Stimulated activated CD8-positive, alpha-beta memory T cell treated with anti-CD3 and anti-CD28 coated beads, Interleukin-15, amount 100 ng/mL, for 48 hours (primary cell): ENCODE results near the gene RNF220.

Experiments
- DNase-seq, 2 donors: peaks; one replicate each; pipeline ENCODE4 v3.0.0-alpha.2; 2020; ENCODE audit warnings: low read depth in 2 of 2

RNF220 gene

DNA sequence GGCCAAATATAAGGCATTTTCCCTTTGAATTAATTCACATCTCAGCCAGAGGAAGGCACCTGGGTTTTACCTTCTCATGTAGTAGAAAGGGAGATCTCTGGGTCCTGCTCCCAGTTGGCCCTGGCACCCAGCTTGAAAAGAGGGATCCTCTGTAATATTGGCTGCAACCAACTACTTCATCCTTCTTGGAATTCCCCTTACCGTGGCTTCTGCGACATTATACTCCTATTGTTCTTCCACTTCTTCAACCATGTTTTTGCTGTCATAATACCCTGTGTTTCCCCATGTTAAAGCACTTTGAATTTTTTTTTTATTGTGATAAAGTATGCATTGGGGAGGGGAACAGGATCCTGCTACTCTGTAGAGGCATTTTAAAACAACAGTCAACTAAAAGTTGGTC lies 26.8 kb downstream of the RNF220 start:
- no peak for DNase-seq

DNA sequence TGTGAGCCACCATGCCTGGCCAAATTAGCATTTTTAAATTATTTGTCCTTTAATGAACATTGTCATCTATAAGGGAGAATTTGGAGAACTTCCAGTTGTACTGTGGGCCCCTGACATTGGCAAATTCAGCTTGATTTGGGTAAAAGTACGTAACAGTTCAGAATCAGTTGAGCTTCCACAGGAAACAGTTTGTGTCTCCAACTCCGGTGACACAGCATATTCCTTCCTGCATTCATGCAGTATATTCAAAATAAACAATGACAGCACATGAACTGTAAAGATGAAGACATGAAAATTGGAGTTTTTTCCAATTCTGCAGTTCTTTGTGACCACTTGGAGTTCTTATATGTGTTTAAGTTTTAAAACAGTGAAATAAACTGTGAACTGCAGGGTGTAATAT lies 28.2 kb downstream of the RNF220 start:
- DNase-seq, result no peak

DNA sequence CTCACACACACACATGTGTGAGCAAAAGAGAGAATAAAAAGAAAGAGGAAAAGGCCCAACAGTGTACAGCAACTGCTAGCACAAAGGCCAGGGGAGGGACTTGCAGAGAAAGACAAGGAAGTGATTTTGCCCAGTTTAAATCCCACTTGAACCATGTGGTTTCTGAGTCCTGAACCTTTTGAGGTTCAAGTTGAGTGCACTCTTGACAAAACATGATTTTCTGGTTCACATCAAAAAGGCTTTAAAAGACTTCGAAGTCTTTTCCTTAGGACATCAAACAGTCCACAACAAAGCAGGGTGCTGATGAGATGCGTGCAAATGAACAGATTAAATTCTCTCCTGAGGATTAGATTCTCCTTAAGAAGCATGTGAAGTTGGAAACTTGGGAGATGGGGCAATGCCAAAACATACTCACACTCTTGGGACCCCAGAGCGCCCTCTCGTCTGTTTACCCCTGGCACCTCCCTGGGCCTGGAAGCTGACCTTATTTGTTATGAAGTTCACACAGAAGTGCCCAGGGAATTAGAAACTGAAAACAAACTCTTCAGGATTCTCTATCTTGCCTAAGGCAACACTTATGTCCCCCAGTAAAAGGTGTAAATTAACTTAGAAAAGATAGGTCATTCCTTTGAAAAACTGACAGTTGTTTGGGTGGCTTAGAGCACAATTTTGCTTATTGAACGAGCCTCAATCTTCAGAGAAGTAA lies 31.5 kb downstream of the RNF220 start:
- no peak for DNase-seq

DNA sequence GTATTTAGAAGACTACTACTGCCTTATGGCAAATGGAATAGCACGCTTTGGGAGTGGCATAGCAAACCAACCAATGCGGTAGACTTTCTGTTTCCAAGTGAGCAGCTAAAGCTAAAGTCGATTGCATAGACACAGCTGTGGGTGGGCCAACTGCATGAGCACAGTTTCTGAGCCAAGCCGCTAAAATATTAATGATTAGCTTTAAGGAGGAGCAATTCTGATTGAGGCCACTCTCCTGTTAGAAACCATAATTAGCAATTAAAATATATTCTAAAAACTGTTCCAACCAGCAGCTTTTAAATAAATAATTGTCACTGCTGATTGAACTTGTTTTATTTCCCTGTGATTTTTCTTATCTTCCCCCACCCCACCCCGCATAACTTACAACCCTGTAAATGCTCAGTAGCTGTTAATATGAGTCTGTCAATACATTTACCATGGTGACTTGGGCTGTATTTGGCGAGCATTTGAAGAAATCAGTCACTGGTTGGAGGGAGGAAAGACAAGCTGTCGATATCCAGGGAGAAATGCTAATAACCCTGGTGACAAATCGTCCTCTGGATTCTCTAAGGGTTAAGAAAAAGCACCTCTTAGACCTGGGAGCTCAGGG lies 32.2 kb downstream of the RNF220 start:
- no peak for DNase-seq

DNA sequence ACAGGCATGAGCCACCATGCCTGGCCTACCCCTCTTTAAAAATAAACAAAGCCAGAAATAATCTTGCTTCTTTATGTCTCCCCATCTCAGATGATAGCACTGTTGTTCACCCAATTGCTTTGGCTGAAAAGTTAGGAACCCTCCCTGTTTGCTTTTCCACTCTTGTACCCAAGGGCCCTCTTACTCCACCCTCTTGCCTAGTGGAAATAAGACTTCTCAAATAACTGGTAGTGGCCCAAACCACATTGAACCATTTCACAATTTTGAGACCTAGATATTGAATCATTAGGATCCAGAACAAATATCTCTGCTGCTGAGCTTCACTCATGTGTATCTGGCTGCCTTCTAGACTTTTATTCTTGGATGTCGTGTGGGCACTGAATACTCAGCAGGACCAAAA lies 37.7 kb downstream of the RNF220 start:
- DNase-seq, result no peak

DNA sequence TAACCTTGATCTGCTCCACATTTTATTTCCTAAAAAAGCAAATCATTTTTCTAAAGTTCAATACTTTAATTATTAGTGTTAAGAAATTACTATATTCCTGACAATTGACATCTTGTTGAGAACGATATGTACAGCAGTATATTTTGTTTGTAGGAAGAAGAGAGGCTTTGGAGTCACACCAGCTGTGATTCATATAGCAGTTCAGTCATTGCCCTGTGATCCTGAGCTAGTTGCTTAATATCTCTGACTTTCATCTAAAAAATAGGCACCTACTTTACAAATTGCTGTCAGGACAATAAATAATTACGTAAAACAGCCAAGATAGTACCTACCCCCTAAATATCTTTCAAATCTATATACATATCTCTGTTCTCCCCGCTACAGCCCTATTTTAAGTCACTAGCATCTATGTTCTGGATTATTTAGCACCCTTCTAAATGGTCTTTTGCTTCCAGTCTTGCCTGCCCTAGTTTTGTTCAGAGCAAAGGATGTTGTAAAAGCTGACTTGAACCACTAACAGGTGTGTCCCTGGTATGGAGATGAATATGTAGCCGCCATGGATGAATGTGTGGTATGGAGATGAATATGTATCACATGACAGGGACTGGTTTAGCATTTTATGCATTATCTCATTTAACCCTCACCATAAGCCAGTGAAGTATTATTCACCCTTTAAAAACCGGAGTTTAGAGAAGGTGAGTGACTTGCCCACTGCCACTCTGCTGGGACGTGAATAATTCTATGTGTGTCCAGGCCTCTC lies 42.2 kb downstream of the RNF220 start:
- DNase-seq, result no peak

DNA sequence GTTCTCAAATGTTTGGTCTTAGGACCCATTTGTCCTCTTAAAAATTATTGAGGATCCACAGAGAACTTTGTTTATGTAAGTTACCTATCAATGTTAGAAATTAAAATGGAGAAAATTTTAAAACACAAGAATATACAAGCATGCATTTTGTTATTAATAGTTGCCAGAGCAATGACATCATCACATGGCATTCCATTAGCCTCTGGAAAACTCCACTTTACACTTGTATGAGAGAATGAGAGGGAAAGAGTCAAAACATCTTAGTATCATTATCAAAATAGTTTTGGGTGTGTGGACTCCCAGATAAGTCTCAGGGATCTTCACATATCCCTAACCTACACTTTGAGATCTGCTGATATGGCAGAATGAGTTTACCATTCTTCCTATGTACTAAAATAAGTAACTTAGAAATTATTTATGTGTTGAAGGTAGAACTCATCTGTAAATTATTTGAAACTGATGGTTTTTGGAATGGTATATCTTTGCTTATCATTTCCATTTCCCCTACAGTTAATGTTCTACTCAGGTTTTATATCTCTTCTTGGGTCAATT lies 48.8 kb downstream of the RNF220 start:
- DNase-seq, result no peak

DNA sequence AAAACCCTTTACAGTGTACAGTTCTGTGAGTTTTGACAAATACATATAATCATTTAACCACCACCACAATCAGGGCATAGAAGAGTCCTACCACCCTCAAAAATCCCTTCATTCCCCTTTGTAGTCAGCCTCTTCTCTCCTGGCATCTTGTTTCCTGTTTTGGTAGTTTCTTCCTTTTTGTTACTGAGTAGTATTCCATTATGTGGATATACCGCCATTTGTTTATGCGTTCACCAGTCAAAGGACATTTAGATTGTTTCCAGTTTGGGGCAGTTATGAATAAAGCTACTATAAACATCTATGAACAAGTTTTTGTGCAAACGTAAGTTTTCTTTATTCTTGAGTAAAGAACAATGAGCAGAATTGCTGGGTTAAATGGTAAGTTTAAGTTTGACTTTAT lies 49.6 kb downstream of the RNF220 start:
- no peak for DNase-seq

DNA sequence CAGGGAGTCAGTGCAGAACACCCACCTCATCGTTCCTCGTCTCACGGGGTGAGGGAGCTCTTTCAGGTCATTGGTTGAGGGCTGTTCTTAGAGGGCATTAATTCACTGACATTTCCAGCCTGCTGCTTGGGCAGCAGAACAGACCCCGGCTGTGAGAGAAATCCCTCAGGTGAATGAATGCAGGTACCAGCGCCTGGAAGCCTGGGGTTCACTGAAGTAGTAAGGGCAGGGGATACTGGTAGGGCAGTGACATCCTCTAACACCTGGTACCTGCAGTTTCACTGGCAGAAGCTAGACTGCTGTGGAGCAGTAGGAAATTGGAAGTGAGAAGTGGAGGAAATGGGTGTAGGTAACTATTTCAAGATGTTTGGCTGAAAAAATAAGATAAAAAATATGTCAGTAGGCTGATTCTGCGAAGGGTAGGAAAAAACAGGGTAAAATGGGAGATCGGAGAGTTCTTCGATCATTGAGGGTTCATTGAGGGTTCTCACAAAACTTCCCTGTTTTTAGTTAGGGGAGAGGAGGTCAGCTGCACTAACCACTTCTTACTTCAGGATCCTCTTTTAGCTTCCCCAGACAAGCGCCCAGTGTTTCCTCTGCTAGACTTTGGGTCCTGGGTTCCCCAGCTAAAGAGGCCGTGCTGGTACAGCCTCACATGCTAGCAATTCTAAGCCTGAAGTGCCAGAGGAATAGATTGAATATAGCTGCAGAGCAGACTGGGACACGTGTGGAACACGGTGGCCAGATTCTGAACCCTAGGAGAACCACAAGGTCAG lies 55.2 kb downstream of the RNF220 start:
- no peak for DNase-seq

DNA sequence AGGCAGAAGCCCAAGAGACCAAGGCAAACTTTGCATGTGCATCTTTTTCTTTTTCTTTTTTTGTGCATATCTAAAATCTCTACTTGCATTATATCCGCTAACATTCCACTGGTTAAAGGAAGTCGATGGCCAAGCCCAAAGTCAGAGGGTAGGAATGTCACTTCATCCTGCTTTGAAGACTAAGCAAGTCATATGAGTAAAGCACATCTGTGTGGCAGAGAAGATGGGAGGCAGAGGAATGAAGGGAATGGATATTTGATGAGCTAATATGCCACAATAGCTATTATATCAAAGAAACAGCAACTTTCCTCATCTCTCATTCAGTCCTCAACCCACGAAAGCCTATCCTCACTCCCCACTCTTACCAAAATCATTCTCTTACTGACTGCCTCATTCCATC lies 59.3 kb downstream of the RNF220 start:
- no peak for DNase-seq

DNA sequence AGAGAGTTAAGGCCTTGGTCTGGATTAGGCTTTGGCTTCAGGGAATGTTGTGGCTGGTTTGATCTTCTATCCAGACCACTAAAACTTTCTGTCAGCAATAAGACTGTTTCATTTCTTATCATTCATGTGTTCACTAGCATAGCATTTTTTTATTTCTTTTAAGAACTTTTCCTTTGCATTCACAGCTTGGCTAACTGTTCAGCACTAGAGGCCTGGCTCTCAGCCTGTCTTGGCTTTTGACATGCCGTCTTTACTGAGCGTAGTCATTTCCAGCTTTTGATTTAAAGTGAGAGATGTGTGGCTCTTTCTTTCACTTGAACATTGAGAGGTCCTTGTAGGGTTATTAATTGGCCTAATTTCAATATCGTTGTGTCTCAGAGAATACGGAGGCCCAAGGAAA lies 62.5 kb downstream of the RNF220 start:
- DNase-seq, result no peak

DNA sequence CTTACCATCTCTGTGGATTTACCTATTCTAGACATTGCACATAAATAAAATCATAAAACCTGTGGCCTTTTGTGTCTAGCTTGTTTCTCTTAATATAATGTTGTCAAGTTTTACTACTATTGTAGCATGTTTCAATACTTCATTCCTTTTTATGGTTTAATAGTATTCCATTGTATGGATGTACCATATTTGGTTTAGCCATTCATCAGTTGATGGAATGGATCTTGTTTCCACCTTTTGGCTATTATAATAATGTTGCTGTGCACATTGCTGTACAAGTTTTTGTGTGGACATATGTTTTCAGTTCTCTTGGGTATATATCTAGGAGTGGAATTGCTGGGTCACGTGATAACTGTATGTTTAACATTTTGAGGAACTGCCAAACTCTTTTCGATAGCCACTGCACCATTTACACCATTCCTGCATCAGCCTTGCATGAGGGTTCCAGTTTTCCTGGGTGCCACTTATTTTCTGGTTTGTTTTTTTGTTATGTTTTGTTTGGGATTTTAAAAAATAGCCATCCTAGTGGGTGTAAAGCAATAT lies 66.9 kb downstream of the RNF220 start:
- DNase-seq, result no peak

DNA sequence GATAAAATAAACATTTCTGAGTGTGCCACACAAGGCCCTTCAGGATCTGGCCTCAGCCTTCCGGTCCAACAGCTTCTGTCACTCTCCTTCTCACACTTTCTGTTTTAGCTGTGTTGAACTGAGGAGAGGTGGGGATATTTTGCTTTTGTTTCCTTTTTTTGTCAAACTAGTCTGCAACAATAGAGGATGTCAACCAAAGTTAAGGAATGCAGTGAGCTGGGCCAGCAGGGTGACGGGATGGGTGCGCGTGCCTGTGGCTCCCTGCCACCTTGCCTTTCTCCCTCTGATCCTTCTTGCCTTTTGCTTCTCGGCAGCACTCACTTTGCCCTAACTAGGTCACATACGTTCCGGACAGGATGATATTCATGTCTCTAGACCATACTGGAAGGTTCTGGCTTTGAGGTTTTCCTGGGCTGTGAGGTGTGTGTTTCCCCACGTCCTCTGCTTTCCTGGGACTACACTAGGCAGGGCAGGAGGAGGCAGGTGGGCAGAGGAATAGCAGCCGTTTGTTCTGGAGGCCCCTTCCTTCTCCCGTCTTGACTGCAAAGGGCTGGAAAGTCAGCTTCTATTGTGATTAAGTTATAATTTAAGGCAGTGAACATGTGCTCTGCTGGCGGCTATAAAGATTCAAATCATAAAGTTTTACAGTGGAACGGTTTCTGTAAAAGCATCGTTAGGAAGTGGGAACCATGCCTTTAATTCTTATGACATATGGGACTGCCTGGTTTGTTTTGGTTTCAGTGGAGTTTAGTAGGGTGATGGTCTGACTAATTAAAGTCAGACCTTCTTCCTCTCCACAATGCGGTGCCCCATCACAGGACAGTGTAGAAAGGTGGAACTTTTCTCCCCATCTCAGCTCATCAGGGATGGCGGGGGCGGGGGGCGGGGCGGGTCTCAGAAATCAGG lies 67.8 kb downstream of the RNF220 start:
- DNase-seq, result no peak

DNA sequence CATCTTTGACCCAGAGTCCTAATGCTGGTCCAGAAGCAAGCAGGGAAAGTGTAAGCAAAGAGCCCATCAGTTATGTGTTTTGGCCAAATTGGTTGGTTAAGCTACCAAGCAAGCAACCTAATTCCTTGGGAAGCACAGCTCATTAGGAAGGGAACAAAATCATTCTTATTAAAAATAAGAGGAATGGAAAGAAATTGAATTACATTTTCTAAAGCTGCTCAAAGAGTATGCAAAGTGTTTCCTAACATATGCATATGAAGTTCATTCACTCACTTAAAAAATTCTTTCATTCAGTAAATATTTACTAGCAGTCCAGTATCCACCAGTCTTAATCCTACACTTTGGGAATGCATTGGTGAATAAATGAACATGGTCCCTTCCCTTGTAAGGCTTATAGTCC lies 71.8 kb downstream of the RNF220 start:
- no peak for DNase-seq

DNA sequence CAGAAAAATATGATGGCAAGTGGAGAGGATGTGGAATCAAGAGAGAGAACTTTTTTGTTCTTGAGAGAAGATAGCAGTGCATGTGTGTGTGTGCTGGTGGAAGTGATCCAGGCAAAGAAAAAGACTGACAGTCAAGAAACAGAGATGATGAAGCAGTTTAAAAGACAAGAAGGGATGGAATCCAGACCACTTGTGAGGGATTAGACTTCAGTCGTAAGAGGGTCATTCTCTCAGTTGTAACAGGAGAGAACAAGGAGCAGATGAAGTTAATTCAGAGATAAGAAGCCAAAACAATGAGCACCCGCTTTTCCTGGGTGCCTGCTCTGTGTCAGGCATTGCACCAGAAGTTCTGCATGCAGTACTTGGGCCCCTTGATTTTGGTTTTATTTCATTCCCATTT lies 76.6 kb downstream of the RNF220 start:
- DNase-seq, result no peak

DNA sequence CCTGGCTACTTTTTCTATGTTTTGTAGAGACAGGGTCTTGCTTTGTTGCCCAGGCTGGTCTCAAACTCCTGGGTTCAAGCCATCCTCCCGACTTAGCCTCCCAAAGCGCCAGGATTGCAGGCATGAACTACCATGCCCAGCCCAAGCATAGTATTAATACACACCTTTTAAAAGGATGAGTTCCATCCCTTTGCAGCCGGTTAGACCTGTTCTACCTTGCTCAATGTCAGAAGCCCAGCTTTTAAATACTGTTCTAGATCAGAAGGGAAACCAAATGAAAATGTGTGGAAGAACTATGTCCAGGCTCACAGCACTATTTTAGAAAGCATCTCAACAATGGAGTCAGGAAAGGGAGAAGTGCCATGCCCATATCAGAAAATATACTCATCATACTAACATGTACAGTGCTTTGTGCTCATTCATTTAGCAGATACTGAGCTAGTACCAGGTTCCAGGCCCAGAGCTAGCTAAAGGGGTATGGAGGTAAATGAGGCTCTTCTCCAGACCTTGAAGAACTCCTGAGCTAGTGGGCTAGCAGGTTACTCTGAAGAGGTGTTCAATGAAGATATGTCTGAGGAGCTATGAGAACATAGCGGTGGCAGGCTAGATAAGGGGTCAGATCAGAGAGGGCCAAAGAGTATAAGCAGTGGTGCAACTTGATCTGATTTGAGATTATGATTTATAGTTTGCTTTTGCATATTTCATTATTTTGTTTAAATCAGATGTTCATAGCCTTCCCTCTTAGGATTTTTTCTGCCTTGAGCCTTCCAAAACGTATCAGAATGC lies 78.2 kb downstream of the RNF220 start:
- DNase-seq, result no peak

DNA sequence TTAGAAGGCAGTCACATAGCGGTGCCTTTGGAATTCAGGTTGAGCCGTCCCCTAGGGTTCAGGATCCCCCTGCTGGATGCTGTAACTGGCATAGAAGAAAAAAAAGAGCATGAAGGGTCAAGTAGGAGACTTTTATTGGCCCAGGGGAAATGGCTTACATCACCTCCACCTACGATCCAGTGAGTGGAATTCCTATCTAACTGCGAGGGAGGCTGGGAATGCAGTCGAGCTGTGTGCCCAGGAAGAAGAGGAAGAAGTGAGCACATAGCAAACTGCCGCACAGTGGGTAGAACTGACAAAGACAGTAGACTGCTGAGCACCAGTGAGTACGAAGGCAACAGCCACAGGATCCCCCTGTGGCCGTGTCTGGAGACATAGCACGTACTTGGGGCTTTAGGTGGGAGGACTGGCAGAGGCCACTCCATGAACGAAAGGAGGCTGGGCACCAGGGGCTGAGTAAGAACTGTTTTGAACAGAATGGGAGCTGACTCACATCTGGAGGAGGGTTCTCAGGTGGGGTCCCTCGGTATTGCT lies 79.2 kb downstream of the RNF220 start:
- DNase-seq, result no peak

DNA sequence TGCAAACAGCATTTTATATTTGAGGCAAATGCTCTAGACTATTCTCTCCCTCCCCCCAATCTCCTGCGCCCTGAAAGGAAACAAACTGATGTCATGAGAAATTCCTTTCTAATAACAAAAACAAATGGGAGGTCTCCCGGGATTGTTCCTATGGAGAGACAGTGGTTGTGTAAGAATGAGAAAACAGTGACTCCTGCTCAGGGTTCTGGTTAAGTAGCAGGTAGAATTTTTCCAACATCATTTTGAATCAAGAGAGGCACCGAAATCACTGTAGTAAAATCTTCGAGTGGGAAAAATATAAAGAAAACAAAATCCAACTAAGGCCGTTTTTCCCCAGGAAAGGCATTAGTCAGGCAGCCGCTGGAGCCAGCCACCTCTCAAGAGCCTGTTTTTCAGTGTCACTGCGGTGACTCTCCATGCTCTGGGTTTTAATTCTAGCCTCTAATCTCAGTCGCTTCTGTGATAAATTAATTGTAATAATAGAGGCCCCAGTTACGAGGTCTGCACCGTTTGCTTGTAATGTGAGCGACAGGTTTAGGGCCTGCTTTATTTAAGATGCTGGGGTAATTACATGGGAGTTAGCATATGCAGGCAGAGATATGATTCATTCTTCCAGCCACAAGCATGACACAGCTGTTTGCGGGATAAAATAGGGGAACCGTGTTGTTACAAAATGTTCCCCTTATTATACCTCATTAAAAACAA lies 80.3 kb downstream of the RNF220 start:
- no peak for DNase-seq

DNA sequence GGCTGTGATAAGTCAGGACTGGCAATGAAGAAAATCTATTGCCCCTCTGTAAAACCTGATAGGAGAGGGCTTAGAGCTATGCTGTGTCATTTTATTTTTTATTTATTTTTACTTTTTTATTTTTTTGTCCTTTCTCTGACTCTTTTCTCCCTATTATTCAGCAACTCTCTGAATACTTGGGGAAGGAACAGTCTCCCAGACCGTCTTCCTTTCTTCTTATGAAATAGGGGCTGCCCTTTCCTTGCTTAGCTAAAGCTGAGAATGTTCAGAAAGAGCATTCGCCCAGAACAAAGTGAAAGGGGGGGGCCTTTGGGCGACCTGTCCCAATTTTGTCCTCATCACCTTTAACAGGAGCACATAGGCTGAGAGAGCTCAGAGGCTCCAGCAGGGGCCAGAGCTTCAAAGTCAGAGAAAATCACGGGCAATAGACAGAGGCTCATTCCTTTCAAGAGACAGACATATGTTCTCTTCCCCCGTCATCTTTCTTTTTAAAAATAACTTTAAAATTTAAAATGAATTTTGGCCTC lies 80.9 kb downstream of the RNF220 start:
- no peak for DNase-seq
